ENCODE data around the gene EHF.
A peak's percentile ranks its signal among the peaks of the same experiment; 100 is the strongest.
"Not testable (repeated sequence)": the region's sequence is repeated elsewhere in the genome, so short reads cannot be mapped to it uniquely, and the experiment has no call there.

The EHF gene

DNA sequence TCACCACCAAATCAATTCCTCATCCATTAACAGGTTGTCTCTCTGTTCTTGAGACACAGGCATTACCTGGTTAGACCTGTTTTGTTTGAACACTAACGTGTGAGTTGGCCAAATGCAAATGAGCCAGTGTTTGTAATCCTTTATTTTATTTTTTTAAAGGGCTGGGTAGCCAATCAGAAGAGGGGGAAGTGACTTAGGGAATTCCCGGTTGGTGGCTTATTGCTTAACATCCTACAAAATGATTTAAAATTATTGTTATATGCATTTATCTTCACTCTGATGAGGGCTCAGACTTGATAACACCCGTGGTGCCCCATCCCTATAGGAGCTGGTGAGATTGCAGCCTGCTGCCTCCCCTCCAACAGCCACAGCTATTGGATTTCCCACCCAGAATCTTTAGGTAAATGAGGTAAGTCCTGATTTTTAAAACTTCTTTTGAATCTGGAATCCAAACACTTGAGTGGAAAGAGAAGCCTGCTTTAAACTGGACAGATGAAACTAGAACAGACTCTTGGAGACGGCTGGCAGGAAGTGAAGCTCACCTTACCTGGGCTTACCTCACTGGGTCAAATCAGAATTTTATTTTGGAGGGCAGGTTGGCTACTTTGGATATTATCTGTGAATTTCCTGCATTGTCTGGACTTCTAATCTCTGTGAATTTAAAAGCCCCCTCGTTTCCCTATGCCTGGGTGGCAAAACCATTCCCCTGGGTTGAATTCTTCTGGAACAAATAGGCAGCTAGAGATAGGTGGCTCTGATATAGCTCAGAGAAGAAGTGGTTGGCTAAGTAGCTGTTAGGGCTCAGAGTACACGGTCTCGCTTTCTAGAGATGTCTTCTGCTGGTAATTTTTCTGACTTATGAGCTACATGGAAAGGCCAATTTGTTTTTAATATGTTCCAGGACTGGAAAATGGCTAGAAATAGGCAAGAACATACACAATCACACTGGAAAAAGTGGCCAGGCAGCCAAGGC is at the start of gene EHF:
Gene EHF (plus strand): TSS at position 274 of the 973 bp plus-strand sequence. CDS start 21,538 bp downstream, outside the sequence.
- DNase-seq: no peak

DNA sequence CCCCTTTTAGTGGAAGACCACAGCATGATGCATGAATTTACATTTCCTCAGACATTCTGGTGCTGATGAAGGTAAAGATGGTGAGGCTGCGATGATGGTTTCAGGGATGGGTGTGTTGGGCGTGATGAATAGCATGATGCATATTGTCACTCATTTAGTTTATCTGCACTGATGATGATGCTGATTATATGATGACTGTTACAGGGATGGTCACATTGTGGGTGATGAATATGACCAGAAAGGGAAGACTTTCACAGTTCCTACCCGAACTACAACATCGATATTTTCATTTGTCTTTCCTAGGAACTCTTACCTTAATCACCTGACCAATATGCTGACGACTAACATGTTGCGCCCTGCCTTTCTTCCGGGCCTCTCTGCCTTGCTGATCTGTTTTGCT is 47.4 kb upstream of the EHF start:
- no peak for DNase-seq

DNA sequence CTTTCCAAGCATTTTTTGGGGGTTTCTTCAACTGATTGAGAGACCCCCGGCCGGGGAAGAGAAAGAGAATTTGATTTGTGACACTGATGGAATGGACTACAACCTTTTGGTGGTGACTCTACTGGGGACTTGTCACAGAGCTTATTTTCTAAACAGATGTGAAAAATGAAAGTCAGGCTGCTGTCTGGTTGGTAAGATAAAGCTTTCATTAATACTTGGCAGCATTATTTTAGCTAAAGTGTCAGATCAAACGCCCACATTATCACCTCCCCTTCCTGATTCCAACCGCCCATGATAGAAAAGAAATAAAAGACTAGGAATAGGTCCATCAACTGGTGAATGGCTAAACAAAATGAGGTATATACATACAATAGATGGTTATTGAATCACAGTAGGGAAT is 45.6 kb upstream of the EHF start:
- no peak for DNase-seq

DNA sequence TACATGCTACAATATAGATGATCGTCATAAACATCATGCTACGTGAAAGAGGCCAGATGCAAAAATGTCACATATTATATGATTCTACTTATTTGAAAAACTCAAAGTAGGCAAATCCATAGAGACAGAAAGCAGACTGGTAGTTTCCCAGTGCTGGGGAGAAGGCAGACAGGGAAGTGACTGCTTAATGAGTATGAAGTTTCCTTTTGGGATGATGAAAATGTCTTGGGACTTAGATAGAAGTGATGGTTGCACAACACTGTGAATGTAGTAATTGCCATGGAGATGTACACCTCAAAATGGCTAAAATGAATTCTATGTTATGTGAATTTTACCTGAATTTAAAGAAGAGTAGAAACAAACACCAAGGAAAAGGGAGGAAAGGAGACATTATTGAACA is 45.2 kb upstream of the EHF start:
- DNase-seq: no peak

DNA sequence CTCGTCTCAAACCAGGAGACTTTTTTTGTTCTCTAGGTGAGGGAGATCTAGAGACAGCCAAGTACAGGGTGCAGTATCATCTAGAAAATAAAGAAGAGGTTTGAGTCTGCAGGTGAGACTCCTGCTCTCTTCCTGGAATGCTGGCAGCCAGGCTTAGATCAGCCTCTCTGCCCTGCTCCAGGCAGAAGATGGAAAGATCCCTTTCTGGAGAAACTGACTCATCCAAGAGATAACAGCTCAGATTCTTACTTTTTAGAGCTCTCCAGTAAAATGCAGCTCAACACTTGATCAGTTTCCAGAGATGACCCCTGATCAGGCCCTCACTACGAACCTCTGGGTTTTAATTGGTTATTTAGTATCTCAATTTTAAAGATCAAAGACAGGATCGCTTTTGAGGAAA is 44.6 kb upstream of the EHF start:
- DNase-seq: no peak

DNA sequence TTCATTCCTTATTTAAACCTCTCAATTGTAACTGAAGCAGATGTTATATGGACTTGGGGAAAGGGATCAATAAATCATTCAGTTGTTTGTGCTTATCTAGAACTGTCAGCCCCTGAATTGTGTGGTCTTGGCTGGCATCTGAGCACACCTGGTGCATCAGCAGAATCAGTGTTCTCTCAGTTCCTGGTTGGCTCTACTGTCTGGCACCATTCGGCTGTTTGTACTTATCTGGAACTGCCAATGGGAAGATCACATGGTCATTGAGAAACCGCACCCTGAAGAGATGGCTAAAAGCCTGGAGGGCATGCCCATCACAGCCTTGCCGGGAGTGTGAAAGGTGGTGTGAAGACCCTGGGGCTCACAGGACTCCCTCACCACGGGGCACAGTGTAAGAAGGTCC is 37.1 kb upstream of the EHF start:
- no peak for DNase-seq

DNA sequence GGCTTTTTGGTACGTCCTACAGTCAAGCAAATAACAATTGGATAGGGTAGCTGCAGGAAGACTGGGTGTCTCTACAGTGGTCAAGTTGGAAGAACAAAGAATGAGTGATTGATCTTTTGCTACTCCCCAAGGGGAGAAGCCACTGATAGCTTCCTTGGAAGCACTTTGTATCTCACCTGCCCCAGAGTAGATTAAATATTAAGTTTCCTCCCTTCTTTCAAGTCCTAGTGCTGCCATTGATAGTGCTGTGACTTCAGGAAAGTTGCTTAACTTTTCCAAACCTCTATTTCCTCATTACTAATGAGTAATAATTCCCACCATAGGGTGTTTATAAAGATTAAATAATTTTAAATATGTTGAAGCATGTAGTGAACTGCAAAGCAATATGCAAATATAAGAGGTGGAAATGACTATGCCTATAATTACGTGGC is 35.6 kb upstream of the EHF start:
- DNase-seq: no peak

DNA sequence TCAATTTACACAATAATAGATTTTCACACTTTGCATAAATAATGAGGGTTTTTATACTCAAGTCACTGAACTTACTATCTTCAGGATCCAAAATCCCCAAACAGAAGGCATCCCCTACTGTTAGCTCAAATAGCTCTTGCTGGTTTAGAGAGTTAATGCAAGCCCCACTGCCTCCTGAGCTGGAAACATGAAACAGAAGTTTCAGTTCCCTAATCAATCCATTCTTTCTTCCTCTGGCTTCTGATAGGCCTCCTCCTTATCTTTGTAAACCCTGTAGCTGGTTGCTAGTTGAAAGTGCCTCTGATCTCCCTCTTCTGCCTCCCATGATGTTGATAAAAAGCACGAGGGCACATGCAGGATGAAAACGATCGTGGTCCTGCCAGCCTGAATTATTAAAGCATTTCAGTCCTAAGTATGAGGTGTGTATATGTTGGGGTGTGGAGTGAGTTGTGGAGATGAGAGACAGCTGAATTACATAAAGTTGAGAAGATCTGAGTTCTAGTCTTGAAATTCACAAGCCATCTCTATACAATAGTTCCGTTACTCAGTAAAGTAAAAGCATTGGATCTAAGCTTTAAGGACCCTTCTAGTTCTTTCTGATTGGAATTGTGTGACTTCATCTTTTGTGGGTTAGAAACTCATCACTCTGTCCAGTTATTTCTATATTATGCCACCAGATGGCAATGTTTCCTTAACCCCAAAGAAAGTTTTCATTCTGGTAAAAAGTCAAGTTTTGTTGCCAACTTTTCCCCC is 35.0 kb upstream of the EHF start:
- DNase-seq: no peak

DNA sequence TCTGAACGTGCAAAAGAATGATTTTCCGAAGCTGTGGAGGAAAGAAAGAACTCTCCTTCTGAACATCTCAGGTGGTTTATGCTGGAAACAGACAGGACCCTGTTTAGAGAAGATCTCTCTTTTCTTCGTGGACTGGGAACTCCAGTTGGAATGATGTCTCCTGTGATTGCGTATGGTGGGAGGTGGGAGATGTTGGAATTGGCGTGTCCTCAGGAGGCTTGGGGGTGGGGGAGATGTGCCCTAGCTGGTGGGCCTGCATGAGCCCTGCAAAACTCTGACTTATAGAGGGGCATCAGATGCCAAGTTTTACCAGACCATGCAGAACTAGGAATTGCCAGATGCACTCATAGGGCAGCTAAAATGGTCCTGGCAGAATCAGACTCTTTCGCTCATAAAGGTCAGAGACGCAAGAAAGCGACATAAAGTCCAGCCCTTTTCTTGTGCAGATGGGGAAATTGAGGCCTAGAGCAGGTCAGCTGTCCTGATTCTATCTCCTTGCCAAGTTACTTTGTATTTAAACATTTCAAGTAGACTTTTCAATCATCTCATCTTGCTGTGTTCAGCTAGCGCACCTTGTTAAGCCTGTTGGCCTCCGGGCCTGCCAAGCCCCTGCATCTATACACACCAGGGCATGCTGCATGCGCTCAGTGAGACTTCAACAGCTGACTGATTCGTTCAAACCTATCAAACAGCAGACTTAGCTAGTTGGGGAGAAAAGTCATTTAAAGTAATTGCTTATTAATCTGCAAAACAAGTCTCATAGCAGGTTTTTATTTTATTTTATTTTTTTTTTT is 34.2 kb upstream of the EHF start:
- DNase-seq: no peak

DNA sequence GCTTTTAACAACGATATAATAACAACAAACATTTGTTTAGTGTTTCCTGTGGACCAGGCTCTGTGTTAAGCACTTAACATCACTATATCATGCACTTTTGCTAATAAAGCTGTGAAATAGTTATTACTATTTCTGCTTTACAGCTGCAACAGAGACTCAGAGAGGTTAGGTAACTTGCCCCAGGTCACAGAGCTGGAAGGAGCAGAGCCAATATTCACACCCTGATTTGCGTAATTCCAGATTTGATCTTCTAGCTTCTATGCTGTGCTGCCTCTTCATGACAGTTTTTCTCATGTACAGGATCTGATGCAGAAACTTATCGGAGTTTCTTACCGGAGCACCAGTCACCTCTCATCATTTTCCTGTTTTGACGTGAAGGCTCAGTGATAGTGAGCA is 33.6 kb upstream of the EHF start:
- DNase-seq: no peak

DNA sequence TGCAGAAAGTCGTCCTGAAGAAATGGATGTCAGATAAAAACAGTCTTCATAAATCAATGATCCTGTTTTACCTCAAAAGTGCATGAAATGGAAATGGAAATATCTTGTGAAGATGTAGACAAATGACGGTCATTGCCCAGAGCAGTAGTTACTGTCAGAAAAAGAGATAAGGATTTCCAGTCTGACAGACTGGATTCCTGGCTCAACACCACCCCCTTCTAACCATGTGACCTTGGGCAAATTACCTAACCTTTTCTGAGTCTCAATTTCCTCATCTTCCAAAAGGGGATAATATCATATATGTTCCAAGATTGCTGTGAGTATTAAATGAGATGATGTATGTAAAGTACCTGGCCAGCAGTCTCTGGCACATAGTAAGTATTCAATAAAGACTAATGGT is 32.9 kb upstream of the EHF start:
- no peak for DNase-seq

DNA sequence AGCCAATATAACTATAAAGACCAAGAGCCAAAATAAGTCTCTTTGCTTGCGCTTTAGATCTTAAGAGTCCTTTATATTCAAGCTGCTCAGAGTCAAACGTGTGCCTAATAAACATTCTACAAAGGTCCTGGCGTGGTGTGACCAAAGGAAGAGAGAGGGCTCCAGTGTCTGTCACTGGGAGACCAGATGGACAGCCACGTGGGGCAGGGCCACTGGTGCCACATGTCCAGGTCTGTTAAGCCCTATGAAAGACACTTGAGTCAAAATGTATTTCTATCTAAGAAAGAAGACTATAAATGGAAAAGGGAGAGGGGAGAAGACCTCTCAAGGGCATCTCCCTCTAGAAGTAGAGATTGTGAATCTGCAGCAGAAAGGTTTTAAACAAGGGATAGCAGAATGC is 32.2 kb upstream of the EHF start:
- no peak for DNase-seq

DNA sequence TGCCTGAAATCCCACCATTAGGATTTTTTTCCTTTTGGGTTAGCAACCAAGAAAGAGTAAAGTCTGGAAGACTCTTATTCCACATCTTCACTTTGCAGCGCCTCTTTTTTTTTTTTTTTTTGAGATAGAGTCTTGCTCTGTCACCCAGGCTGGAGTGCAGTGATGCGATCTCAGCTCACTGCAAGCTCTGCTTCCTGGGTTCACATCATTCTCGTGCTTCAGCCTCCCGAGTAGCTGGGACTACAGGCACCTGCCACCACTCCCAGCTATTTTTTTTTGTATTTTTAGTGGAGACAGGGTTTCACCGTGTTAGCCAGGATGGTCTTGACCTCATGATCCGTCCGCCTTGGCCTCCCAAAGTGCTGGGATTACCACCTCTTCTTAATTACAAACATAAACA is 31.7 kb upstream of the EHF start:
- DNase-seq: not testable (repeated sequence)

DNA sequence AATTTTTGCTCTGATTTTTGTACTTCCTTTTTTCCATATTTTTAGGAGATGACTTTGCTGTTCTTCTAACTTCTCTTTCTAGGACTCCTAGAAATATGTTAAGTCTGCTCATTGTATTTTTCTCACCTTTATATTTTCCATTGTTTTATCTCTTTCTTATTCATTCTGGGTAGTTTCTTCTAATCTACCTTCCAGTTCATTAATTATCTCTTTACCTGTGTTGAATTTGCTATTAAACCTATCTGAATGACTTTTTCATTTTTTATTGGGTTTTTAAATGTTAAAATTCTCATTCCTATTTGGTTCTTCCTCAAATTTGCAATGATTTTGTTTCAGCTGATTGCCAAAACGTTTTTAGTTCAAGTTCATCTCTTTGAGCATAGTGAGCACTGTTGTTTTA is 27.8 kb upstream of the EHF start:
- DNase-seq: no peak

DNA sequence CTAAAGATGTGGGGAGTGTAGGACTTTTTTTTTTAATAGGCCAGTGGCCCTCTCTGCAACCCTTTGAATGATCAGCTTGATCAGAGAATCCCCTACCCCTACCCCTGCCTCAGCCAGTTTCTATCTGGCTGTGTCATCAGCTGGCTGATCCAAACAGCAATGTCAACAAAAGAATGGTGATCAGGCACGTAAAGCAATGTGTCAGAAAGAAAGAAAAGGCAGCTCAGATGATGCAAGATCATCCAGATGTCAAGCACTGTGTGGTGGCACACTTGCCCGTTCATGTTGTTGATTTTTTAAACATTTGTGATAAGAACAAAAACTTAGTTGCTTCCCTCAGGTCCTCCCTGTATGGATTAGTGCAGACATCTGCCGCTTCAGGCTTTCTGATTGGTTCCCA is 26.3 kb upstream of the EHF start:
- DNase-seq: no peak

DNA sequence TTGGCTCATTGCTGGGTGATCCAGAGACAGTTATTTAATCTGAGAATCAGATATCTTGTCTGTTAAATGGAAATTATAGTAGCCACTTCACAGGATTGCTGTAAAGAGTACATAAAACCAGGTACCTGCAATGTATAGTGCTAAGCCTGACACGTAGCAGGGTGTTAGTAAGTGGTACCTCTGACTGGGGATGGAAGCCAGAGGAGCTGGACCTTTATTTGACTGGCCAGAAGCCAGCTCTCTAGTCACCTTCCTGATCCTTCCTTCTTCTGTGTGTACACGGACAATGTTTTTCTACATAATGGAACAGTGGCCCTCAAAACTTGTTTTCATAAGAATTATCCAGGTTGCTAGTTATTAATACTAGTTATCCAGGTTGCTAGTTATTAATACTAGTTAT is 25.5 kb upstream of the EHF start:
- no peak for DNase-seq

DNA sequence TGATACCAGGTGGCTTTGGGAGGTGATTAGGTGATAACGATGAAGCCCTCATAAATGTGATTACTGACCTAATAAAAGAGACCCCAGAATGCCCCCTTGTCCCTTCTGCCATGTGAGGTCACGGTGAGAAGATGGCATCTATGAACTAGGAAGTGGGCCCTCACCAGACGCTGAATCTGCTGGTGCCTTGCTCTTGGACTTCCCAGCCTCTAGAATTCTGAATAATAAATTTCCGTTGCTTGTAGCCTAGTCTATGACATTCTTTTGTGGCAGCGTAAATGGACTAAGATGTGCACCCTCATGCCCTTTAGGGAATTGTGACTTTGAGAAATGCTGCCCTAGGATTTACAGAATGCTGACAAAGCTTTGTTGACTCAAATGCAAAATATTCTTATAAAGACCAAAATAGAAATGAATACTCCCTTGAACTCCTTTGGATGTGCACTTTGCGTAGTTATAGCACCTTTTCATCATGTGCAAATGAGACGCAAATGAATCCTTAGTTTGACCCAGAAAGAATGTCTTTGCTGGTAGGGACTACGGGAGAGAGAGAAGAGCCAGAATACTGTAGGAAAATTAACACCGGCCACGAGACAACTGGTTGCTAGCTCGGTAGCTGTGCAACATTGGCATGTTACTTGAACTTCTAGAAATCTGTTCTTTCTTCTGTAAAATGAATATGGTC is 24.8 kb upstream of the EHF start:
- no peak for DNase-seq

DNA sequence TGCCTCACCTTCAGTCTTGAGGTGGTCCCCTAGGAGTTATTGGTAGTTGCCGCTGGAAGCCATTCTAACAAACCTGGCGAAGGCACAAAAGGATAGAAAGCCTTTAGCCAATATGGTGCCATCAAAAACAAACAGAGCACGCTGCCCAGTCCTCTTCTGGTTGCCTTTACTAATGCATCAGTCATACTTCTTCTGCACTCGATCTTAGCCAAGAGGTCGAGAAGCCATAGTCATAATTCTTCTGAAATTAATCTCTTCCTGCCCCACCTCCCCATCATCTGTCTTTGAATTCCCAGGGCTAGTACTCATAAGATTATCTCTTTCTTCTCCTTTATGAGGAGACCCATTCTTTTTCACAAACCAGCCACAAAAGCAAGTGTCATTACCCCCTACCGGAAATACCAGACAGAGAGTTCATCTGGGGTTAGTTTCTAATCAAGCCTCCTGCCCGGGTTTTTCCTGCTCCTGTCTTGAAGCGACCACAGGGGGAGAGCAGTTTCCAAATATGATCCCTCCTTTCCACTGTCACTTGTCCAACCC is 21.4 kb upstream of the EHF start:
- no peak for DNase-seq

DNA sequence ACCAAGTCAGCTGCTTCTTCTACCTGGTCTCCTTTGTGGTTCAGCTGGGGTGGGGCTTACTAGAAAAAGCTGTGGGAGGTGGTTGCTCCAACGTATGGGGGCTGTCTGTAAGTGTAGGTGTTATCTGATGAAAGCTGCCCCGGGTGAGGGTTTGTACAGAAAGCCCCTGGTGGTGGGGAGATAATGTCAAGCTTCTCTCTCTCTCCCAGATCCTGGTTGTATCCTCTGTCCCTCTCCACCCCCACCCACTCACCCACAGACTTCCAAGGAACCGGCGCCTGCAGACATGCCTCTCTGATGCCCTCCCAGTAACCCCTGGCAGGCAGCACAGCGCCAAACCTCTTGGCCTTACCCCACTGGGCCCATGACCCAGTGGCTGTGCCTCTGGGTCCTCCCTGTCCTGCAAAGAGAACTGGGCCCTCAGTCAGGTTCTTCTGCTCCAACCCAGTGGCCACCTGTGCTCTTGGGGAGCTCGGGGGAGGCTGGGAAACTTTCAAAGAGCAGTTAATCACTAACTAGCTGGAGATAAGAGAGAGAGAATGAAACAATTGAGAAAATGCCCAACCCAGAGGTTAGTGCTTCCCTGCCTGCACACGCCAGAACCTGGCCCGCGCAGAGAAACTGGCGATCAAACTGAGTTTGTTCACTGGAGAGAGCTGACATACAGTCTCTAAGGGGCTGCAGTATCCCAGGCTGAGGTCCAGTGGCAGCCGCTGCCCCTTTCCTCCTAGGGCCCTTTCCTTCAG is 20.4 kb upstream of the EHF start:
- peak in 1 of 2 experiments; percentile 4 for DNase-seq

DNA sequence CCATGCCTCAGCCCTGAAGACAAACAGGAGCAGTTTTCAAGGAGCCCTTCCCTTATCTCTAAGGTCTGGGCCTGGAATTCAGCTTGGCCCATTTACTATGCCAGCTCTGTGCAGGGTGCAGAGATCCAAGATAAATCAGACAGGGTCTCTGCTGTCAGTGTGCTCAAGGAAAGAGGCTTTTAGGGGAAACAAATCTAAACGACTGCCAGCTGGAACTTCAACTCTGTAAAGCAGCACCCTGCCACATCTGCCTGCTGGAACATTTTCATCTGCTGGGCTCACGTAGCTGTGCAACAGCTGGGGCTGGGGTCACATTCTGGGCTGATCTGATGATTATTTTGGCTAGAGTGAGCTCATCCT is 19.8 kb upstream of the EHF start:
- no peak for DNase-seq

DNA sequence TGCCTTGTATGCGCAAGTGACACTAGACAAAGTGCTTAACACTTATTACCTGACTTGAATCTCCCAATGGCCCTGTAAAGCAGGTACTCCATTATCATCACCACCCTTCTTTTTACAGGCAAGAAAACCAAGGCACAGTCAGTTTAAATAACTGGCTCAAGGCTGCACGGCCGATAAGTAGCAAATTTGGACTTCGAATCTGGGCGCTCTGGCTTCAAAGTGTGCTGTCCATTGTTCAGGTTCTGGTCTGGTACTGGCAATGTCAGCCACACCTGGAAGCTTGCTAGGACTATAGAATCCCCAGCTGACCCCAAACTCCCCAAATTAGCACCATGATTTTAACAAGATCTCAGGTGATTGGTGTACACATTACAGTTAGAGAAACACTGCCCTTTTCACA is 19.3 kb upstream of the EHF start:
- no peak for DNase-seq

DNA sequence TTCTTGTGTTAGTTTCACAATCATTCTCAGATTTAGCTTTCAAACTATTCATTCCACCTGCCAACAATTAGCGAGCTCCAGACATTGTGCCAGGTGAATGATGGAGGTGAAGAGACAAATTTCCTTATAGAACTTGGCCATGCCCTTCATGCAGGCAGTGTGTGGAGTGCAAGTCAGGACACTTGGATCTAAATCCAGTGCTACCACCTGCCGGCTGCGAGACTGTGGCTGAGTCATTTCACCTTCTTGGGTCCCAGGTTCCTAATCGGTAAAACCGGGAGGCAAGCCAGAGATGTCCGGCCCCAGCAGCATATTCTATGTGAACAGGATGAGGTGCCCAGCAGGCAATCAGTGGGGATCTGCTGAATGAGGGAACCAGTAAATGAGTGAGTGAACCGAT is 18.6 kb upstream of the EHF start:
- DNase-seq: no peak

All from stimulated activated CD4-positive, alpha-beta T cell treated with anti-CD3 and anti-CD28 coated beads, Interleukin-4, amount 100 ng/mL, for 4 hours (primary cell).